ENCODE data around the gene KLHL14.

KLHL14 gene

GRCh38 chr18:32801228-32801627 is 28.4 kb upstream of the KLHL14 start:
- no peak for TF ChIP-seq FOXP2 (optimal IDR thresholded peaks at IDR 0.05; ENCODE audit: borderline replicate concordance, extremely low read depth, extremely low read length, insufficient read depth)
- TF ChIP-seq POLR2AphosphoS5 (IDR thresholded peaks at IDR 0.05; ENCODE audit: low read depth, low read length) = no peak
- no peak for TF ChIP-seq SIN3A (IDR thresholded peaks at IDR 0.05; ENCODE audit: borderline replicate concordance, insufficient read depth, low read length)
- TF ChIP-seq, protein P1, sequence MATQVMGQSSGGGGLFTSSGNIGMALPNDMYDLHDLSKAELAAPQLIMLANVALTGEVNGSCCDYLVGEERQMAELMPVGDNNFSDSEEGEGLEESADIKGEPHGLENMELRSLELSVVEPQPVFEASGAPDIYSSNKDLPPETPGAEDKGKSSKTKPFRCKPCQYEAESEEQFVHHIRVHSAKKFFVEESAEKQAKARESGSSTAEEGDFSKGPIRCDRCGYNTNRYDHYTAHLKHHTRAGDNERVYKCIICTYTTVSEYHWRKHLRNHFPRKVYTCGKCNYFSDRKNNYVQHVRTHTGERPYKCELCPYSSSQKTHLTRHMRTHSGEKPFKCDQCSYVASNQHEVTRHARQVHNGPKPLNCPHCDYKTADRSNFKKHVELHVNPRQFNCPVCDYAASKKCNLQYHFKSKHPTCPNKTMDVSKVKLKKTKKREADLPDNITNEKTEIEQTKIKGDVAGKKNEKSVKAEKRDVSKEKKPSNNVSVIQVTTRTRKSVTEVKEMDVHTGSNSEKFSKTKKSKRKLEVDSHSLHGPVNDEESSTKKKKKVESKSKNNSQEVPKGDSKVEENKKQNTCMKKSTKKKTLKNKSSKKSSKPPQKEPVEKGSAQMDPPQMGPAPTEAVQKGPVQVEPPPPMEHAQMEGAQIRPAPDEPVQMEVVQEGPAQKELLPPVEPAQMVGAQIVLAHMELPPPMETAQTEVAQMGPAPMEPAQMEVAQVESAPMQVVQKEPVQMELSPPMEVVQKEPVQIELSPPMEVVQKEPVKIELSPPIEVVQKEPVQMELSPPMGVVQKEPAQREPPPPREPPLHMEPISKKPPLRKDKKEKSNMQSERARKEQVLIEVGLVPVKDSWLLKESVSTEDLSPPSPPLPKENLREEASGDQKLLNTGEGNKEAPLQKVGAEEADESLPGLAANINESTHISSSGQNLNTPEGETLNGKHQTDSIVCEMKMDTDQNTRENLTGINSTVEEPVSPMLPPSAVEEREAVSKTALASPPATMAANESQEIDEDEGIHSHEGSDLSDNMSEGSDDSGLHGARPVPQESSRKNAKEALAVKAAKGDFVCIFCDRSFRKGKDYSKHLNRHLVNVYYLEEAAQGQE (IDR thresholded peaks at IDR 0.05; ENCODE audit: insufficient read depth in 1 of 2, low read depth in 2 of 2, low read length in 2 of 2) = no peak
- TF ChIP-seq TAF1 (IDR thresholded peaks at IDR 0.05; ENCODE audit: borderline replicate concordance, insufficient read depth, low read length) = no peak

DNA sequence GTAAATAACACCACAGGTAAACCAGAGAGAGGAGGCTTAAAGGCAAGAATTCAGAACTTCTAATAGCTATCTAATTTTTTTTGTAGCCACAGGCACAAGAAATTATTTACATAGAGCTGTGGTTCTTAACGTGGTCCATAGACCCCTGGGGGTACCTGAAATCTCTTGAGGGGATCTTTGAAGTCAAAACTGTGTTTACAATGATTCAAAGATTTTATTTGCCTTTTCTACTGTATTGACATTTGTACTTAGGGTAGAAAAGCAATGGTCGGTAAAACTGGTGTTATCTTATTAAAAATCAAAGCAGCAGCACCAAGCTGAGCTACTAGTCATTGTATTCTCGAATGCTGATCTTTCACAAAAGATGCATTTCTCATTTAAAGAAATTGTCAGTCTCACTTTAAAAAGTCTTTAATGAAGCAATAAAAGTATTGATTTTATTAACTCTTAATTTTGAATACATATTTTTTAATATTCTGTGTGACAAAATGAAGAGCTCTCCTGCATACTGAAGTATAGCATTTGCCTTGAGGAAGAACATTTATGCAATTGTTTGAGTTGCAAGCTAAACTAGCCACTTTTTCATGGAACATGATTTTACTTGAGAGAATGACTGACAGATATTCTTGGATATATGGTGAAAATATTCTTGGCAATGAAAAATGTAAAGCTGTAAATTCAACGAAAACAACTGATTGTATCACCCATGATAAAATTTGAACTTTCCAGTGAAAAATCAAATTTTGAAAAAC is 25.6 kb upstream of the KLHL14 start:
- TF ChIP-seq, protein P1 (IDR thresholded peaks at IDR 0.05; ENCODE audit: insufficient read depth in 1 of 2, low read depth in 2 of 2, low read length in 2 of 2) = no peak

GRCh38 chr18:32779010-32779409 is 6.2 kb upstream of the KLHL14 start:
- TF ChIP-seq SIN3A (IDR thresholded peaks at IDR 0.05; ENCODE audit: borderline replicate concordance, insufficient read depth, low read length) (no peak), TAF1 (IDR thresholded peaks at IDR 0.05; ENCODE audit: borderline replicate concordance, insufficient read depth, low read length) (no peak), FOXP2 (optimal IDR thresholded peaks at IDR 0.05; ENCODE audit: borderline replicate concordance, extremely low read depth, extremely low read length, insufficient read depth) (no peak), POLR2AphosphoS5 (IDR thresholded peaks at IDR 0.05; ENCODE audit: low read depth, low read length) (no peak)
- TF ChIP-seq, protein P1 (IDR thresholded peaks at IDR 0.05; ENCODE audit: insufficient read depth in 1 of 2, low read depth in 2 of 2, low read length in 2 of 2) = no peak

DNA sequence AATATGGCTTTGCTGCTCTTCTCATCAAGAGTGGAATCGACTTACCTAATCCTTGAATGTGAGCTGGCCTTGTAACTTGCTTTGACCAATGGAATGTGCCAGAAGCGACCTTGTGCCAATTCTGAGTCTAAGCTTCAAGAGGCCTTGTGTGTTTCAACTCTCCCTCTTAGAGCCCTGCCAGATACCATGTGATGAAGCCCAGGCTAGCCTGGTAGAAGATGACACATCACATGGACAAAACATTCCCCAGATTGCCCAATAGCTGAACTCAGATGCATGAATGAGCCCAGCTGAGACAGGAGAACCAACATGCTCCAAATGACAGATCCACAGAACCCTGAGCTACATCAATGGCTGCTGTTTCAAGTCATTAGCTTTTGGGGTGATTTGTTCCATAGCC is 4.2 kb upstream of the KLHL14 start:
- TF ChIP-seq FOXP2 (optimal IDR thresholded peaks at IDR 0.05; ENCODE audit: borderline replicate concordance, extremely low read depth, extremely low read length, insufficient read depth) (no peak), SIN3A (IDR thresholded peaks at IDR 0.05; ENCODE audit: borderline replicate concordance, insufficient read depth, low read length) (no peak), POLR2AphosphoS5 (IDR thresholded peaks at IDR 0.05; ENCODE audit: low read depth, low read length) (no peak), TAF1 (IDR thresholded peaks at IDR 0.05; ENCODE audit: borderline replicate concordance, insufficient read depth, low read length) (no peak)
- TF ChIP-seq, protein P1 (IDR thresholded peaks at IDR 0.05; ENCODE audit: insufficient read depth in 1 of 2, low read depth in 2 of 2, low read length in 2 of 2) = no peak

- TF ChIP-seq TAF1 (IDR thresholded peaks at IDR 0.05; ENCODE audit: borderline replicate concordance, insufficient read depth, low read length) (no peak), POLR2AphosphoS5 (IDR thresholded peaks at IDR 0.05; ENCODE audit: low read depth, low read length) (no peak), SIN3A (IDR thresholded peaks at IDR 0.05; ENCODE audit: borderline replicate concordance, insufficient read depth, low read length) (no peak), FOXP2 (optimal IDR thresholded peaks at IDR 0.05; ENCODE audit: borderline replicate concordance, extremely low read depth, extremely low read length, insufficient read depth) (no peak)
- TF ChIP-seq, protein P1 (IDR thresholded peaks at IDR 0.05; ENCODE audit: insufficient read depth in 1 of 2, low read depth in 2 of 2, low read length in 2 of 2) = no peak
Observed at GRCh38 chr18:32776561-32776960, 3.7 kb upstream of the KLHL14 start.

Data from PFSK-1 (cell line).